PC-9 (cell line): ENCODE data around the gene PPP2R3A. TPM values are rescaled to one million over a fixed set of nuclear protein-coding genes. Genes with fewer than 3 reads are reported as not detected.
A peak's percentile ranks its signal among the peaks of the same experiment; 100 is the strongest.

ENCODE experiments used
- BruUV-seq: library from RNA; stranded (reverse); fragments of 400-500 nt; replicated peaks from 2 replicates; lab custom pipeline; 2021; lab: Mats Ljungman, UMichigan
- CTCF ChIA-PET: fragments of 300-600 bp; sonication (Branson Sonifier 250); formaldehyde crosslinking; loops from one replicate; lab custom pipeline; 2022; ENCODE audit warnings: antibody characterized with exemption; lab: Charles Lee
- POLR2A ChIA-PET: fragments of 300-600 bp; sonication (Branson Sonifier 250); formaldehyde crosslinking; loops from one replicate; lab custom pipeline; 2022; ENCODE audit warnings: antibody characterized with exemption; ENCODE audit not compliant: unreplicated experiment; lab: Charles Lee
- DNase-seq, 2 experiments: peaks; one replicate each; pipeline versions ENCODE4 v3.0.0 to v3.0.0-alpha.2; 2015 to 2022; ENCODE audit warnings: mixed read lengths in 1 of 2
- H2AFZ ChIP-seq: fragments of 200-600 bp; sonication (generic); 2 replicates; pipeline ENCODE4 v1.8.1; 2017; ENCODE audit warnings: antibody characterized with exemption
- H3F3A ChIP-seq: fragments of 200-600 bp; sonication (generic); 2 replicates; pipeline ENCODE4 v1.8.1; 2017; ENCODE audit warnings: antibody characterized with exemption, mild to moderate bottlenecking, low read depth; ENCODE audit not compliant: insufficient read depth
- H3K27ac ChIP-seq: fragments of 200-600 bp; sonication (generic); 2 replicates; pipeline ENCODE4 v1.6.1; 2016; ENCODE audit warnings: mixed run types
- H3K27me3 ChIP-seq: fragments of 200-600 bp; sonication (generic); 2 replicates; pipeline ENCODE4 v1.6.1; 2016; ENCODE audit warnings: low read depth, mixed run types; ENCODE audit not compliant: insufficient read depth
- H3K36me3 ChIP-seq: fragments of 200-600 bp; sonication (generic); 2 replicates; pipeline ENCODE4 v1.6.1; 2016; ENCODE audit warnings: low read depth, mixed run types
- H3K4me1 ChIP-seq: fragments of 200-600 bp; sonication (generic); replicated peaks from 2 replicates; pipeline ENCODE4 v1.6.1; 2016; ENCODE audit warnings: mixed run types; ENCODE audit not compliant: insufficient read depth
- H3K4me2 ChIP-seq: fragments of 200-600 bp; sonication (generic); 2 replicates; pipeline ENCODE4 v1.6.1; 2017; ENCODE audit warnings: mixed run types
- H3K4me3 ChIP-seq: fragments of 200-600 bp; sonication (generic); 2 replicates; pipeline ENCODE4 v1.6.1; 2016; ENCODE audit warnings: mixed run types
- H3K79me2 ChIP-seq: fragments of 200-600 bp; sonication (generic); 2 replicates; pipeline ENCODE4 v1.6.1; 2017; ENCODE audit warnings: low read depth, mixed run types
- H3K9me2 ChIP-seq: fragments of 200-600 bp; sonication (generic); 2 replicates; pipeline ENCODE4 v1.8.1; 2017; ENCODE audit warnings: mild to moderate bottlenecking; ENCODE audit not compliant: insufficient read depth
- H3K9me3 ChIP-seq: fragments of 200-600 bp; sonication (generic); 2 replicates; pipeline ENCODE4 v1.8.1; 2016; ENCODE audit warnings: low read depth; ENCODE audit not compliant: insufficient read depth
- H4K20me1 ChIP-seq: fragments of 200-600 bp; sonication (generic); 2 replicates; pipeline ENCODE4 v1.8.1; 2017; ENCODE audit not compliant: insufficient read depth
- CTCF ChIP-seq: fragments of 200-600 bp; sonication (generic); conservative IDR thresholded peaks from 2 replicates; pipeline ENCODE4 v1.6.1; 2017; ENCODE audit warnings: mixed run types, antibody characterized with exemption, mild to moderate bottlenecking, moderate library complexity
- EZH2 ChIP-seq: fragments of 200-600 bp; sonication (generic); IDR thresholded peaks from 2 replicates; pipeline ENCODE4 v1.8.0; 2017; ENCODE audit warnings: antibody characterized with exemption, low read depth
- intact Hi-C: fragments of 100-400 bp; cut with micrococcal nuclease; formaldehyde crosslinking; loops from one replicate; pipeline ENCODE4 v1.10.0; 2022; ENCODE audit not compliant: unreplicated experiment
- total RNA-seq: library from RNA; stranded (reverse); gene quantifications from 2 replicates; pipeline ENCODE4 v1.2.3, GENCODE V29; 2021

Gene PPP2R3A
- total RNA-seq, 1 experiment from 2014 or later = 42.6 TPM

- Histone ChIP-seq H3F3A (no peaks in the 10 kb centered on the region), H3K27me3 (no peaks in the 10 kb centered on the region), H2AFZ (no peak overlapping the region), H3K79me2 (peaks cover 95% of the 10 kb centered on the region), H3K27ac (0 out of 2 replicates have a peak overlapping the region, but pooled peaks have one; percentile 6), H3K9me3 (no peaks in the 10 kb centered on the region), H3K9me2 (no peaks in the 10 kb centered on the region), H4K20me1 (peaks cover 71% of the 10 kb centered on the region), H3K4me2 (no peak overlapping the region), H3K4me1 (no peaks in the 10 kb centered on the region), H3K36me3 (peaks cover 22% of the 10 kb centered on the region), H3K4me3 (no peak overlapping the region)
- no peak for DNase-seq
- BruUV-seq = no TSS peak
- POLR2A ChIA-PET = no interaction called here
- CTCF ChIA-PET = interaction anchor here (0.5 kb wide), 1 partner anchor 408 kb away, joined by 3 read pairs; no protein-coding TSS in a partner anchor
- intact Hi-C loops = loop anchor here (5.0 kb wide), 1 partner anchor 45 kb away; the partner anchor contains the start of gene MSL2
- TF ChIP-seq EZH2 (no peak), CTCF (no peak)
Measured at GRCh38 chr3:136152176-136152843, 186.8 kb downstream of the PPP2R3A start.

- TF ChIP-seq EZH2 (no peak), CTCF (no peak)
- POLR2A ChIA-PET = no interaction called here
- Histone ChIP-seq H3K4me3 (no peak overlapping the region), H3K79me2 (peaks cover 95% of the 10 kb centered on the region), H3K9me2 (no peaks in the 10 kb centered on the region), H3K36me3 (peaks cover 22% of the 10 kb centered on the region), H3K4me2 (no peak overlapping the region), H2AFZ (no peak overlapping the region), H4K20me1 (peaks cover 73% of the 10 kb centered on the region), H3K4me1 (no peaks in the 10 kb centered on the region), H3F3A (peaks cover 5% of the 10 kb centered on the region), H3K27me3 (no peaks in the 10 kb centered on the region), H3K27ac (0 out of 2 replicates have a peak overlapping the region, but pooled peaks have one; percentile 6), H3K9me3 (no peaks in the 10 kb centered on the region)
- no peak for DNase-seq
- CTCF ChIA-PET = no interaction called here
- BruUV-seq = no TSS peak
- intact Hi-C loops = loop anchor here (5.0 kb wide), 1 partner anchor 44 kb away; the partner anchor contains the start of gene MSL2
Measured at GRCh38 chr3:136152963-136153362, 187.4 kb downstream of the PPP2R3A start.

- TF ChIP-seq EZH2 (no peak), CTCF (no peak)
- ChIA-PET POLR2A (no interaction called here), CTCF (no interaction called here)
- Histone ChIP-seq H3K9me3 (no peaks in the 10 kb centered on the region), H3K4me3 (no peak overlapping the region), H2AFZ (no peak overlapping the region), H3F3A (peaks cover 32% of the 10 kb centered on the region), H3K36me3 (no peaks in the 10 kb centered on the region), H3K79me2 (peaks cover 98% of the 10 kb centered on the region), H3K27ac (no peak overlapping the region), H3K4me2 (no peak overlapping the region), H3K9me2 (no peaks in the 10 kb centered on the region), H3K27me3 (no peaks in the 10 kb centered on the region), H4K20me1 (peaks cover 86% of the 10 kb centered on the region), H3K4me1 (no peaks in the 10 kb centered on the region)
- no TSS peak for BruUV-seq
- no peak for DNase-seq
- intact Hi-C loops = no loop called here
Measured at GRCh38 chr3:136161516-136161915, 196.0 kb downstream of the PPP2R3A start.
